ENCODE data around the gene BEST1. TPM values are rescaled to one million over a fixed set of nuclear protein-coding genes. Genes with fewer than 3 reads are reported as not detected.
A peak's percentile ranks its signal among the peaks of the same experiment; 100 is the strongest.

BEST1 gene
- total RNA-seq, 1 donor from 2014 or later: 2.1 TPM

DNA sequence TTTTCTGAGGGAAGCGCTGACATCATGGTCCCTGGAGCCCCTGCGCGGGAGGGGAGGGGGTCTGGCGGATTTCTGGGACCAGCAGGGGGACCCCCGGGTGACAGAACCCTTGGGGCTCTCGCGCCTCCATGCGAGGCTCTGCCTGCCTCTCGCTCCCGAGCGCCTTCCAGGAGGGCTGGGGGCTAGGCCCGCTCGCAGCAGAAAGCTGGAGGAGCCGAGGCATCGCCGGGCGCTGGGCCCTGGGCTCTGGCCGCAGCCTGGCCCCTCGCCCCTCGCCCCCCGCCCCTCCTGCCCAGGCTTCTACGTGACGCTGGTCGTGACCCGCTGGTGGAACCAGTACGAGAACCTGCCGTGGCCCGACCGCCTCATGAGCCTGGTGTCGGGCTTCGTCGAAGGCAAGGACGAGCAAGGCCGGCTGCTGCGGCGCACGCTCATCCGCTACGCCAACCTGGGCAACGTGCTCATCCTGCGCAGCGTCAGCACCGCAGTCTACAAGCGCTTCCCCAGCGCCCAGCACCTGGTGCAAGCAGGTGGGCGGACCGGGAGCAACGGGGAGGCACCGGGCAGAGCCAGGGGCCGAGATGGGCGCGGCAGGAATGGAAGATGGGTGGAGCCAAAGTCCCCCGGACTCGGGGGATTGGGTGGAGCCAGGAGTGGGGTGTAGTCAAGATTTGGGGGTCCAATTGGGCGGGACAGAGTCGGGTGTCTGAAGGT is 5.4 kb downstream of the BEST1 start:
- no peaks in the 10 kb centered on the region for H3K9me3 ChIP-seq (ENCODE audit: control insufficient read depth in 3 of 3, low read length in 3 of 3)
- H3K27ac ChIP-seq (ENCODE audit: low read depth, low read length): peak overlapping the region; percentile 70
- peak overlapping the region; percentile 51 to 62 (median 54) for H3K9ac ChIP-seq (ENCODE audit: low read depth in 1 of 3, low read length in 3 of 3)
- H3K36me3 ChIP-seq (ENCODE audit: control insufficient read depth in 3 of 3, insufficient read depth in 3 of 3, low read length in 3 of 3): peaks cover 0 to 6% (median 2%) of the 10 kb centered on the region in 3 donors
- peaks cover 0 to 7% (median 6%) of the 10 kb centered on the region in 3 donors for H3K27me3 ChIP-seq (ENCODE audit: control insufficient read depth in 3 of 3, insufficient read depth in 3 of 3, low read length in 3 of 3)
- H3K4me1 ChIP-seq (ENCODE audit: control insufficient read depth in 3 of 3, insufficient read depth in 3 of 3, low read length in 3 of 3): peaks cover 0 to 12% (median 4%) of the 10 kb centered on the region in 3 donors
- H3K4me3 ChIP-seq (ENCODE audit: low read length in 3 of 3): peak overlapping the region in 2 of 3 donors; percentile 54

DNA sequence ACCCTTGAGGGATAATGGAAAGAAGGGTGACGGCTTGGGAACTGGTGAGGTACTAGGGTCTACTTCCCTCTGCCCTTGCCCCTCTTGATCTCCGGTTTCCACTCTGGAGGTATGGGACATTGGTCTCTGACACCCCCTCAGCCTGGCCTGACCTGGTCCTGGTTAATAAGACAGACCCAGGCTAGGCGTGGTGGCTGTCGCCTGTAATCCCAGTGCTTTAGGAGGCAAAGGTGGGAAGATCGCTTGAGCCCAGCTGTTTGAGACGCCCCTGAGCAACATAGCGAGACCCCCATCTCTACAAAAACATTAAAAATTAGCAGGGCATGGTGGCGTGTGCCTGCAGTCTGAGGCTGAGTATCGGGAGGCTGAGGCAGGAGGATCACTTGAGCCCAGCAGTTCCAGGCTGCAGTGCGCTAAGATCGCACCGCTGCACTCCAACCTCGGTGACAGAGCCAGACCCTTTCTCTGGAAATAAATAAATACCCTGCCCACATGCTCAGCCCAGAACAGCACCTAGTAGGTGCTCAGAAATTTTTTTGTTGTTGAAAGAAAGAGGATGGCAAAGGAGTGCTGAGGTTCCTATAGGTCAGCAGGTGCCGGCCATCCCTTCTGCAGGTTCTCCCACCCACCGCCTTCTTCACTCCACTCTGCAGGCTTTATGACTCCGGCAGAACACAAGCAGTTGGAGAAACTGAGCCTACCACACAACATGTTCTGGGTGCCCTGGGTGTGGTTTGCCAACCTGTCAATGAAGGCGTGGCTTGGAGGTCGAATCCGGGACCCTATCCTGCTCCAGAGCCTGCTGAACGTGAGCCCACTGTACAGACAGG is 6.3 kb downstream of the BEST1 start:
- peaks cover 0 to 7% (median 6%) of the 10 kb centered on the region in 3 donors for H3K27me3 ChIP-seq (ENCODE audit: control insufficient read depth in 3 of 3, insufficient read depth in 3 of 3, low read length in 3 of 3)
- H3K9me3 ChIP-seq (ENCODE audit: control insufficient read depth in 3 of 3, low read length in 3 of 3): no peaks in the 10 kb centered on the region
- H3K27ac ChIP-seq (ENCODE audit: low read depth, low read length): no peak overlapping the region
- H3K4me1 ChIP-seq (ENCODE audit: control insufficient read depth in 3 of 3, insufficient read depth in 3 of 3, low read length in 3 of 3): peaks cover 3 to 14% (median 10%) of the 10 kb centered on the region in 3 donors
- H3K4me3 ChIP-seq (ENCODE audit: low read length in 3 of 3): peak overlapping the region in 2 of 3 donors; percentile 29 to 54
- H3K36me3 ChIP-seq (ENCODE audit: control insufficient read depth in 3 of 3, insufficient read depth in 3 of 3, low read length in 3 of 3): peaks cover 0 to 6% (median 2%) of the 10 kb centered on the region in 3 donors
- H3K9ac ChIP-seq (ENCODE audit: low read depth in 1 of 3, low read length in 3 of 3): no peak overlapping the region

DNA sequence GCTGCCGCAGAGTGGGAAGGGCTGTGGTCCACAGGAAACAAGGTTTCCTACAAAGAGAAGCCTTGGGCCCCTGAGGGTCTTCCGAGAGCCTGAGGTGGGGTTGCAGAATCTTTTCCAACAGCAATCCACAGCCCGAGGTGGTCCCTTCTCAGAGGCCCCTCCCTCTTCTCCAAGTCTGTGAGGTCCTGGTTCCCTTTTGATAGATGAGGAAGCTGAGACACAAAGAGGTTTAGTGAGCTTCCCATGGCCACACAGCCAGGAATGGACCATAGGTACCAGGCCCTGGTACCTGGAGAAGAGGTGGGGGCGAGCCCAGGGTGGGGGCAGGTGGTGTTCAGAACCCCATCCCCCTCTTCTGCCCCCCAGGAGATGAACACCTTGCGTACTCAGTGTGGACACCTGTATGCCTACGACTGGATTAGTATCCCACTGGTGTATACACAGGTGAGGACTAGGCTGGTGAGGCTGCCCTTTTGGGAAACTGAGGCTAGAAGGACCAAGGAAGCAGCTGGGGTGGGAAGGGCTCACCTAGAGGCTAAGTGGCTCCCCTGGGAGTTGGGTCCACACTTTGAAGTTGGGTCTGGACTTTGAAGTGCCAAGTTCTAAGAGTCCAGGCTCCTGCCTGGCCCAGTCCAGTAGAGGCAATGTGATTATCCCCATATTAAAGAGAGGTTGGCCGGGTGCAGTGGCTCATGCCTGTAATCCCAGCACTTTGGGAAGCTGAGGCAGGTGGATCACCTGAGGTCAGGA is 7.0 kb downstream of the BEST1 start:
- peaks cover 11 to 22% (median 18%) of the 10 kb centered on the region in 3 donors for H3K4me1 ChIP-seq (ENCODE audit: control insufficient read depth in 3 of 3, insufficient read depth in 3 of 3, low read length in 3 of 3)
- no peak overlapping the region for H3K27ac ChIP-seq (ENCODE audit: low read depth, low read length)
- no peak overlapping the region for H3K4me3 ChIP-seq (ENCODE audit: low read length in 3 of 3)
- H3K27me3 ChIP-seq (ENCODE audit: control insufficient read depth in 3 of 3, insufficient read depth in 3 of 3, low read length in 3 of 3): peaks cover 0 to 7% (median 6%) of the 10 kb centered on the region in 3 donors
- no peak overlapping the region for H3K9ac ChIP-seq (ENCODE audit: low read depth in 1 of 3, low read length in 3 of 3)
- H3K9me3 ChIP-seq (ENCODE audit: control insufficient read depth in 3 of 3, low read length in 3 of 3): no peaks in the 10 kb centered on the region
- H3K36me3 ChIP-seq (ENCODE audit: control insufficient read depth in 3 of 3, insufficient read depth in 3 of 3, low read length in 3 of 3): peaks cover 0 to 9% (median 2%) of the 10 kb centered on the region in 3 donors

DNA sequence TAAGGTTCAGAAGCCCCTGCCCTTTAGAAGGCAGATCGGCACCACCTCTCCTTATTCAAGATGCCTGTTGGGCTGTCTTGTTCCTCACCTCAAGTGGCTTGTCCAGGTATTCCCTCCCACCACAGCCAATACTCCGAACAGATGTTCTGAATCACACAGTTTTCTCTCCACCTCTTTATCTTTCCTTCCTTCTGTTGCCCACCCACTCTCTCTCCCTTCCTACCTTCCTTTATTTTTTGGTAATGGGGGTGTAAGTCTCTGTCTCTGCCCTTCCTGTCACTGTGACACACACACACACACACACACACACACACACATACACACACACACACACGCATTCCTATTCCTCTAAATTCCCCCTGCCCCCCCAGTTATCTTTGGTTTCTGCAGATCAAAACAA is 8.4 kb downstream of the BEST1 start:
- H3K27me3 ChIP-seq (ENCODE audit: control insufficient read depth in 3 of 3, insufficient read depth in 3 of 3, low read length in 3 of 3): peaks cover 0 to 7% (median 6%) of the 10 kb centered on the region in 3 donors
- no peak overlapping the region for H3K9ac ChIP-seq (ENCODE audit: low read depth in 1 of 3, low read length in 3 of 3)
- H3K9me3 ChIP-seq (ENCODE audit: control insufficient read depth in 3 of 3, low read length in 3 of 3): no peaks in the 10 kb centered on the region
- H3K36me3 ChIP-seq (ENCODE audit: control insufficient read depth in 3 of 3, insufficient read depth in 3 of 3, low read length in 3 of 3): peaks cover 9 to 18% (median 11%) of the 10 kb centered on the region in 3 donors
- no peak overlapping the region for H3K4me3 ChIP-seq (ENCODE audit: low read length in 3 of 3)
- H3K27ac ChIP-seq (ENCODE audit: low read depth, low read length): no peak overlapping the region
- peaks cover 22 to 36% (median 31%) of the 10 kb centered on the region in 3 donors for H3K4me1 ChIP-seq (ENCODE audit: control insufficient read depth in 3 of 3, insufficient read depth in 3 of 3, low read length in 3 of 3)

DNA sequence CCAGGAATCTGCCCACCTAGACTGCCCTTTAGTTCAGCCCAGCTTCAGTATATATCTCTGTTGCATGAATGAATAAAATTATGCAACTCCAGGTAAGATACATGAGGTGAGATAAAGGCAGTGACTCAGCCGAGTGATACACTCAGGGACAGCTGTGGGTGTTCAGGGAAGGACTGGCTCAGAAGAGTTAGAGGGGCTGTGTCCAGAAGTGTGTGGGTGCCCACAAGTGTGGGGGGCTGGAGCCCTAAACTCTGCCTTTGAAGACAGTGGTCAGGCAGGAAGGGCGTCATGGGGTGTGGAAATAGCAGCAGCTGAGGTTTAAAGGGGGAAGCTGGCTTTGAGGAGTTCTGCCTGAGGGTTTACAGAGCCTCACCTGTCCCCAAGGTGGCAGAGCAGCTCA is 9.0 kb downstream of the BEST1 start:
- peaks cover 13 to 23% (median 13%) of the 10 kb centered on the region in 3 donors for H3K36me3 ChIP-seq (ENCODE audit: control insufficient read depth in 3 of 3, insufficient read depth in 3 of 3, low read length in 3 of 3)
- no peaks in the 10 kb centered on the region for H3K9me3 ChIP-seq (ENCODE audit: control insufficient read depth in 3 of 3, low read length in 3 of 3)
- H3K9ac ChIP-seq (ENCODE audit: low read depth in 1 of 3, low read length in 3 of 3): no peak overlapping the region
- H3K27me3 ChIP-seq (ENCODE audit: control insufficient read depth in 3 of 3, insufficient read depth in 3 of 3, low read length in 3 of 3): peaks cover 0 to 7% (median 6%) of the 10 kb centered on the region in 3 donors
- no peak overlapping the region for H3K4me3 ChIP-seq (ENCODE audit: low read length in 3 of 3)
- H3K4me1 ChIP-seq (ENCODE audit: control insufficient read depth in 3 of 3, insufficient read depth in 3 of 3, low read length in 3 of 3): peaks cover 22 to 41% (median 36%) of the 10 kb centered on the region in 3 donors
- H3K27ac ChIP-seq (ENCODE audit: low read depth, low read length): no peak overlapping the region

DNA sequence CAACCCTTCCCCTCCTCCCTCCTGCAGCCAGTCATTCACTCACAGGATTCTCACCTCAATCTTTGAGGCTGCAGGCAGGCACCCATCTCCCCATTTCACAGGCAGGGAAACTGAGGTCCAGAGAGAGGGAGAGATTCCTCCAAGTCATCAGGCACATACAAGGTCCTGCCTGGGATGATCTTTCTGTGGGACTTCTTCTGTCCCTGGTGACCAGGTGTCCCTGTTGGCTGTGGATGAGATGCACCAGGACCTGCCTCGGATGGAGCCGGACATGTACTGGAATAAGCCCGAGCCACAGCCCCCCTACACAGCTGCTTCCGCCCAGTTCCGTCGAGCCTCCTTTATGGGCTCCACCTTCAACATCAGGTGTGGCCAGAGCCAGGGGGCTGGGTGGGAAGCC is 9.5 kb downstream of the BEST1 start:
- H3K9ac ChIP-seq (ENCODE audit: low read depth in 1 of 3, low read length in 3 of 3): no peak overlapping the region
- H3K4me3 ChIP-seq (ENCODE audit: low read length in 3 of 3): no peak overlapping the region
- peaks cover 19 to 24% (median 19%) of the 10 kb centered on the region in 3 donors for H3K36me3 ChIP-seq (ENCODE audit: control insufficient read depth in 3 of 3, insufficient read depth in 3 of 3, low read length in 3 of 3)
- H3K4me1 ChIP-seq (ENCODE audit: control insufficient read depth in 3 of 3, insufficient read depth in 3 of 3, low read length in 3 of 3): peaks cover 25 to 42% (median 37%) of the 10 kb centered on the region in 3 donors
- no peak overlapping the region for H3K27ac ChIP-seq (ENCODE audit: low read depth, low read length)
- H3K9me3 ChIP-seq (ENCODE audit: control insufficient read depth in 3 of 3, low read length in 3 of 3): no peaks in the 10 kb centered on the region
- peaks cover 0 to 5% (median 3%) of the 10 kb centered on the region in 3 donors for H3K27me3 ChIP-seq (ENCODE audit: control insufficient read depth in 3 of 3, insufficient read depth in 3 of 3, low read length in 3 of 3)

DNA sequence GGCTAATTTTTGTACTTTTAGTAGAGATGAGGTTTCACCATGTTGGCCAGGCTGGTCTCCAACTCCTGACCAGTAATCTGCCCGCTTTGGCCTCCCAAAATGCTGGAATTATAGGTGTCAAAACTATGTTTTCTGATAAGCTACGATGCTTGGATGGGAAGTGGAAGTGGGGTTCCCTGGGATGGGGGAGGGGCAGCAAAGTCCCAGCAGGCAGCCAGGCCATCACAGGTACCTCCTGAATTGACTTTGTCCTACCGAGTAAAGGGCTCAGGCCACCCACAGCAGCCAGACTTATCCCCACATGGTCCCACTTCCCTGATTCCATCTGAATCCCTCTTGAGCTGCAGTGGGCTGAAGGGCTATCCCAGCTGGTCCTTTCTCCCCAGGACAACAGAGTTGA is 10.4 kb downstream of the BEST1 start:
- no peak overlapping the region for H3K9ac ChIP-seq (ENCODE audit: low read depth in 1 of 3, low read length in 3 of 3)
- no peaks in the 10 kb centered on the region for H3K9me3 ChIP-seq (ENCODE audit: control insufficient read depth in 3 of 3, low read length in 3 of 3)
- no peak overlapping the region for H3K27ac ChIP-seq (ENCODE audit: low read depth, low read length)
- peaks cover 23 to 29% (median 26%) of the 10 kb centered on the region in 3 donors for H3K36me3 ChIP-seq (ENCODE audit: control insufficient read depth in 3 of 3, insufficient read depth in 3 of 3, low read length in 3 of 3)
- H3K4me1 ChIP-seq (ENCODE audit: control insufficient read depth in 3 of 3, insufficient read depth in 3 of 3, low read length in 3 of 3): peaks cover 34 to 48% (median 44%) of the 10 kb centered on the region in 3 donors
- H3K27me3 ChIP-seq (ENCODE audit: control insufficient read depth in 3 of 3, insufficient read depth in 3 of 3, low read length in 3 of 3): peaks cover 0 to 3% (median 2%) of the 10 kb centered on the region in 3 donors
- H3K4me3 ChIP-seq (ENCODE audit: low read length in 3 of 3): no peak overlapping the region

DNA sequence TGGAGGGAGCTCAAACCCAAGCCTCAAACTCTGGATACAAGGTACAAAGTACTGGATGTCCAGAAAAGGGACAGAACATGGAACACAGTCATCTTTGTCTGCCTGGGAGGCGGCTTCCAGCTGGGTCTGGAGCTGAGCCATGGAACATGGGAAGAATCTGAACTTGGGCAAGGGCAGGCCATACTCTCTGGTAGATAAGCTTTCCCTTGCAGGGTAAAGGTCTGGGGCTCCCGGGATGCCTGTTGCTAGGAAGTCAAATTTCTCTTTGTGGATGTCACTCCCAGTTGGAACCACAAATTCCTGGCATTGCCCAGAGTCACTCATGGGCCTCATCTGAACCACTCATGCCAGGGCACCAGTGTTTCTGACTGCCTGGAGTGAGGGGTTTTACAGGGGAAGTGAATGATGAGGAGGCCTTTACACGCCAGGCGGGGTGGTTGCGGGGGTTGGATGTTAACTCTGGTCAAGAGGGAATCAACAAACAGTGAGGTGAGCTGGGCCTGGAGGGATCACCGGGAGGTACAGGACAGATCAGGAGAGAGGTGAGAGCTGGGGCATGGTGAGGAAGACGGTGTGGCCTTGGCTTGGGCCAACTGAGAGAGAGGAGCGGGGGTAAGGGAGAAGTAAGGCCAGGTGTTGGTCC is 11.5 kb downstream of the BEST1 start:
- Histone ChIP-seq H3K9me3 (ENCODE audit: control insufficient read depth in 3 of 3, low read length in 3 of 3) (no peaks in the 10 kb centered on the region), H3K9ac (ENCODE audit: low read depth in 1 of 3, low read length in 3 of 3) (peak overlapping the region in 2 of 3 donors; percentile 8 to 30), H3K27me3 (ENCODE audit: control insufficient read depth in 3 of 3, insufficient read depth in 3 of 3, low read length in 3 of 3) (no peaks in the 10 kb centered on the region), H3K27ac (ENCODE audit: low read depth, low read length) (peak overlapping the region; percentile 34), H3K4me3 (ENCODE audit: low read length in 3 of 3) (no peak overlapping the region), H3K4me1 (ENCODE audit: control insufficient read depth in 3 of 3, insufficient read depth in 3 of 3, low read length in 3 of 3) (peaks cover 35 to 48% (median 47%) of the 10 kb centered on the region in 3 donors), H3K36me3 (ENCODE audit: control insufficient read depth in 3 of 3, insufficient read depth in 3 of 3, low read length in 3 of 3) (peaks cover 27 to 29% (median 28%) of the 10 kb centered on the region in 3 donors)
